B cell (primary cell): Measurements from ENCODE around the gene NPAS3.

ENCODE experiments used
- CTCF ChIP-seq: fragments of 200-600 bp; IDR thresholded peaks from one replicate; pipeline ENCODE4 v1.8.0; 2022; ENCODE audit warnings: antibody characterized with exemption, mild to moderate bottlenecking
- EZH2 ChIP-seq: IDR thresholded peaks from 2 replicates; pipeline ENCODE4 v1.6.1; 2012; ENCODE audit warnings: borderline replicate concordance, low read depth, mild to moderate bottlenecking, moderate library complexity, low read length; ENCODE audit not compliant: insufficient read depth, poor library complexity, severe bottlenecking

GRCh38 chr14:33461036-33461435 lies 522.4 kb downstream of the NPAS3 start:
- TF ChIP-seq CTCF (no peak), EZH2 (no peak)
